HG03558 (cell line): ENCODE results near the gene CYSLTR2.
"Not testable (repeated sequence)": the region's sequence is repeated elsewhere in the genome, so short reads cannot be mapped to it uniquely, and the experiment has no call there.

Source experiments
- ATAC-seq: cut with Tn5 transposase; IDR thresholded peaks from one replicate; pipeline ENCODE4 v1.9.1; 2021; ENCODE audit warnings: moderate number of reproducible peaks; ENCODE audit not compliant: unreplicated experiment; ENCODE audit errors: extremely low read depth

CYSLTR2 gene

DNA sequence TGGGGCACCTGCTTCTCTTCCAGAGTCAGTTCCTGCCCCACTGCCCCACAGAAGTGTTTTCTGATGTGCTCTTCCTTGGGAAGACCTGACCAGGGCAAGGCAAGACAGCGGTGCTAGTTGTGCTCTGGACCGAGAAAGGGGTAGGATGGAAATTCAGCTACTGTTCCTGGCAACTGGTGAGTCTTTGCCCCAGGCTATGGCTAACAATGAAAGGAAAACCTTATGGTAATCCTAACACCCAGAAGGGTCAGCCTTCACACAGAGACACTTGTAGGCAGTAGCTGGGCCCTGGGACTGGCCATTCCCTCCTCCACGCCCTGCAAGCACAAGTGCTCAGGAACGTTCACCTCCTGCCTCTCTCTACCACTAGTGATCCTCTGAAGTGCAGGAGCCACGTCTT is 9.6 kb upstream of the CYSLTR2 start:
- no peak for ATAC-seq

DNA sequence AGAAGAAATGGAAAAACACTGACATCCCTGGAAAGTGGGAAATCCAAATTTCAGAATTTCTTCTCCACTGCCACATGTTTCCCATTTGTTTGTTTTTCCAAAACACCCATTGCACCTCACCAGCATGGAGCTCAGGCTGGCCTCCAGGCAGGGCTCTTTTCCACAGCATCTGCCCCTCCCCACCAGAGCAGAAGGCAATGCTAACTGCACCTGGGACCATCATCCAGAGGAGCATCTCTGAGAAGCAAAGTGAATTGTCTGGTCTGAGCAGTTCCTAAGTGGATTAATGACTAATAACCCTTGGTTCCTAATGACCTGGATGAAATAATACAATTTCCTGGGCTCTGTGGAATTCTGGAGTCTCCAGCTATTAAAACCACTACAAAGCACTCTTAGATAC is 8.8 kb upstream of the CYSLTR2 start:
- ATAC-seq, result no peak

- ATAC-seq, result no peak
These were observed 7.9 kb upstream of the CYSLTR2 start for GRCh38 chr13:48645845-48646244.

DNA sequence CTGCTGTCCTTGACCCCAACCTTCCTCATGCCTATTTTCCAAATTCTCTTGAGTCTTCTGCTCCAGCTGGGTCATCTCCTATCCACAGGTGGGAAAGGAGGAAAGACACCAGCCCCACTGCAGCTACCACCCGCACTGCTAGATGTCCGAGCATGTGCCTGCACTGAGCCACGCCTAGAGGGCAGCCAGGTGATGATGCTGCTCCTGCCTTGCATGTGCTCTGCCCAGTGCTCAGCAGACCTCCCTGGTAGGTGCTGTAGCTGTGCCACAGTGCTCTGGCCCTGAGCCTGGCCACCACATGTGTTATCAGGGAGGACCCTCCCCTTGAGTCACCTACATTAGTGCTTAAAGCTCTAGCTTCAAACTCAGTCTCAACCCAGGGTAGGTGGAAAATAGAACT is 6.9 kb upstream of the CYSLTR2 start:
- ATAC-seq, result no peak

- ATAC-seq, result no peak
These were observed 6.1 kb upstream of the CYSLTR2 start for GRCh38 chr13:48647625-48648024.

DNA sequence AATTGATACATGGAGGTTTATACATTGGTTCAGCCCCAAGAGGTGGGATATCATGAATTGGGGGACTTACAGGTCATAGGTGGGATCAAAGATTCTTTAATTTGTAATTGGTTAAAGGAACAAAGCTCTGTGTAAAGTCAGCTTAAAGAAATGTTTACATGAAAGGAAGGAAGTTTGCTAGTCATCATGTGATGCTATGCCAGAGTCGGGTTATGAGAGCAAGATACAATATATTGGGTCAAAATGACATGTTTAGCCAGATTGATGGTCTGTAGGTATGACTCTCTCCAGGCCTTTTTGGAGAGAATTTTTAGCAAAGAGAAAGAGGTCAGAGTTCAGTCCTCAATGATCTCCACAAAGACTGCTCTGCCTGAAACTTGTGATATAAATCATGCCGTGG is 5.3 kb upstream of the CYSLTR2 start:
- ATAC-seq, result no peak

- no peak for ATAC-seq
These were observed 768 bp upstream of the CYSLTR2 start for GRCh38 chr13:48652851-48653471.

GRCh38 chr13:48654511-48654910 is 782 bp downstream of the CYSLTR2 start:
- no peak for ATAC-seq

DNA sequence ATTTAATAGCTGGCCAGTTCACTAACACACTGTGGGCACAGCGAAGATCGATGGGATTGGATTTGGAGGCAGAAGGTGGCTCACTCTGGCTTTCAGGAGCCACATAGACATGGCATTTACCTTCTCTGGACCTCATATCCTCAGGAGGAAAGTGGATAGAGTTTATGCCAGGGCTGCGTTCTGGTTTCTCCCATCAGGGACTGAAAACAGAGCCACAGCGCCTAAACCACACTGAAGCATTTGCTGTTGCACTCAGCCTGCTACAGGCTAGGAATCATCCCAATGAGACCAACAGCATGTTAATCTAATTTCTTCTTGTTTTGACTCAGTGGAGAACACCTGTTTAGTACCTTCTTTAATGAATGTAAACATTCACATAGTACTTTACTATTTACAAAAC is 1.6 kb downstream of the CYSLTR2 start:
- no peak for ATAC-seq

DNA sequence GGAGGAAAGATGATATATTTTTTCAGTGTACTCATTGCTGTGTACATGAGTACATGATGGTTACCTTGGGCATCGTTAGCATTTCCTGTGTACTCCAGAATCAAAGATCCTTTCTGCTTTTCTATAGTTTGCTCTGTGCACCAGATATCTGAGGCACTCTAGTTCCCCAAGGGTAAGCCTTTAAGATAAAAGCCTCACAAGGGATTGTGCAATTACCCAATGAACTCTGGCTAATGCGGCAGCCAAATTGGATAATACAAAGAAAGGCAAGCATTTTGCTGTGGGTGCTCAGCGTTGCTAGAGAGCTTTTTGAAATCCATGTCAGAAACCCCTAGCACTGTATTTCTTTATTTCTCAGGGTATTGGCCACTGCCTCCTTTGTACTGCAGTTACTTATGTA is 2.9 kb downstream of the CYSLTR2 start:
- no peak for ATAC-seq

DNA sequence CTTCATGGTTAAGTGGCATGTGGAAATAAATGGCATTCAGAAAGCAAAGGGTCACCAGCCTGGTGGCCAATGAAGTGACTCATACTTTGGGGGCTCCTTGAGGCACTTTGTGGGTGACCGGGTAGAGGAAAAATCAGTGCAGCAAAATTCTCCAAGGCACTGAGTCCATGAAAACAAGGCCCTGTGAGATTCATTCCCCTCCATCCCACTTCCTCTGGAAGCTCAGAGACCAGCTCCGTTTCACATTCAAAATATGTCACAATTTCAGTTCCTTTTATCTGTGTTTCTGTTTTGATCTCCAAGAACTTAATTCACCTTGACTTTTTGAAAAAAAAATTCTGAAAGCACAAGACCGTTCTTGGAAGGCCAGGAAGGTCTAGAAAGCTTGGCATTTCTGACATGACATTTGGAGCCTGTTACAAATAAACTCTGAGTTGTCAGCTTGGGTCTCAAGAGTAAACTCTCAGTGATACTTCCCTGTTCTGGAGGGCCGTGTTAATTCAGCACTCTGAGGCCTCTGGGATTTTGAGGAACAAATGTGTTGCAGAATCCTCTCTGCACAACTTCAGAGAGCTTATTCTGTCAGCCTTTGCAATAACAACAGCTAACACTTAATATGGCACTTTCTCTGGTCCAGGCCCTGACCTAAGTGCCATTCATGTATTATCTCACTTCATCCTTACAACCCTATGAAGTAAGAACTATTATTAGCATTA is 6.8 kb downstream of the CYSLTR2 start:
- ATAC-seq, result no peak

DNA sequence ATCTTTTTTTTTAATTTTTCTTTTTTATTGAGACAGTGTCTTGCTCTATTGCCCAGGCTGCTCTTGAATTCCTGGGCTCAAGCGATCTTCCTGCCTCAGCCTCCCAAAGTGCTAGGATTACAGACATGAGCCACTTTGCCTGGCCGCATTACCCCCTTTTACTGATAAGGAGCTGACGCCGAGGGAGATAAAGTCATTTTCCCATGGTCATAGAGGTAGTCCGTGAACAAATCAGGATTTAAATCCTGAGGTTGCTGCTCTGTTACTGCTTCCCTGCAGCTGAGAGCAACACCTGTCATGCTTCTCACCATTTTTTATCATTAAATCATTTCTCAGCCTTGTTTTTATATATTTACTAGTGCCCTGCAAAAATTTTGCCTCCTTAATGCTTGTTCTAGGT is 7.4 kb downstream of the CYSLTR2 start:
- ATAC-seq, result no peak

DNA sequence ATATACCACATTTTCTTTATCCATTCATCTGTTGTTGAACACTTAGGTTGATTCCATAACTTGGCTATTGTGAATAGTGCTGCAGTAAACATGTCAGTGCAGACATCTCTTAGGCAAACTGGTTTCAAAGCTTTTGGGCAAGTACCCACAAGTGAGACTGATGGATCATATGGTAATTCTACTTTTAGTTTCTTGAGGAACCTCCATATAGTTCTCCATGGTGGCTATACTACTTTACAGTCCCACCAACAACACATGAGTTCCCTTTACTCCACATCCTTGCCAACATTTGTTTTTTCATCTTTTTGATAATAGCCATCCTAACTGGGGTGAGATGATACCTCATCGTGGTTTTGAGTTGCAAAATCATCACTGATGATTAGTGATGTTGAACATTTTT is 8.5 kb downstream of the CYSLTR2 start:
- no peak for ATAC-seq

DNA sequence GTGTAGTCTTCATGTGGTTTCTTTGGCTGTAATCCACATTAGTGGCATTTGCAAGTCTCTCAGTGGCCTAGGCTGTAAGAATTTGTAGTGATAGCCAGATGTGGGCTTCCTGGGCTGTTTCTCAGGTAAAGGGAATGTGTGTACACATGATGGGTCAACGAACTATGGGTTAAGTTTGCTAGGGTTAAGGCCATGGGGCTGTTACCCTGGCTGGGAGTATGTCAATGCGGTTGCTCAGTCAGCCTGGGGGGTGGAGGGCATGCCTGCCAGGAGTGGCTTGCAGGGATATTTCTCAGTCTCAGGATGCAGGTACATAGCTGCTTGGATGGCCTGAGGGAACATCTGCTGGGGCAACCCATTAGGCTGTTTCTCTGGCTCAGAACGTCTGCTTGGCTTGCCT is 13.4 kb downstream of the CYSLTR2 start:
- no peak for ATAC-seq

GRCh38 chr13:48671421-48671820 is 17.7 kb downstream of the CYSLTR2 start:
- ATAC-seq, result not testable (repeated sequence)

- no peak for ATAC-seq
These were observed 21.5 kb downstream of the CYSLTR2 start for GRCh38 chr13:48675247-48675646.

GRCh38 chr13:48678316-48678715 is 24.6 kb downstream of the CYSLTR2 start:
- ATAC-seq, result no peak

DNA sequence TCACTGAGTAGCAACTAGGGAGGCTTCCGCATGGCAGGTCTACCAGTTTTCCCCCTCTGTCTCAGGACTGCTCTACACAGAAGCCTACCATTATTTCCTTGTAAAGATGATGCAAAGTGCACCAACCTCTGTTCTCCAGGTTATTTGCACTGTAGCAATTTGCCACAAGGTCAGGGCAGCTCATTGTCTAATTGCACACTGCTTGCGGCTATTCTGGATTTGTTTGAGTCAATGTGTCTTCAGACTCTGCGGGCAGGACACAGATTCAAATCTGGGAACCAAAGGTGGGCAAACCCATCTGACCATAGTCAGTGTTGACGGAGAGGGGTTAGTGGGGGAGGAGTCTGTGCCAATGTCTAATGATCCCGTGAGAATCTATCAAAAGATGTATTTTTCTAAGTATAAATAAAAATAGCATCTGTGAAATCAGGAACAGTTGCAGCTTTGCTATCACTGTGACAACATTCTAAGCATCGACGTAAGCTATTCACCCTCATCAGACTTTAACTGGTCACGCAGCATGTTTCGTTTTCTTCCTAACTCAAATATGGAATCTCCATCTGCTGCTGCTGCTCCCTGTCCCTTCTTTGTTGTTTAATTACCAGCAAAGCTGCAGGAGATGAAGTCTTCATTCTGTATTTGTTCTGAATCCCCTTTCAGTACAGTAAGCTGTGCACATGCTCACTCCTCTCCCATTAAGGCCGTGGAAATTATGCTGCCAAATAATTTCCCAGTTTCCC is 26.4 kb downstream of the CYSLTR2 start:
- no peak for ATAC-seq

- no peak for ATAC-seq
These were observed 27.1 kb downstream of the CYSLTR2 start for GRCh38 chr13:48680756-48681392.

GRCh38 chr13:48681905-48682304 is 28.2 kb downstream of the CYSLTR2 start:
- no peak for ATAC-seq

DNA sequence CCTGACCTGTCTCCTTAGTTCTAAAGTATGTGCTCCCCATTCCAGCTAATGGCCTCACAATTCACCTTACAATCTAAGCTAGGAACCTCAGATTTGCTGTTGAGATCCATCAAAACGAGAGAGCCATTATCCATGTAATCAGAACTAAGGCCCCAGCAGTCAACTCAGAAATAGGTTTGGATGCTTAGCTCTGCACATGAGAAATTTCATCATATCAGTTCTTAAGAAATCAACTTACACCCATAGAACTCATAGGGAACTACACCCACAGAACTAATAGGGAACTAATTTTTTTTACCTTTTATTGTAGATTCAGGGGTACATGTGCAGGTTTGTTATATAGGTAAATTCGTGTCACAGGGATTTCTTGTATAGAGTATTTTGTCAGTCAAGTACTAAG is 28.7 kb downstream of the CYSLTR2 start:
- ATAC-seq, result no peak
